HG02763 (cell line): ENCODE data around the gene NINJ1.

Experiments used
- ATAC-seq: cut with Tn5 transposase; IDR thresholded peaks from one replicate; pipeline ENCODE4 v1.9.1; 2021; ENCODE audit warnings: mild to moderate bottlenecking, moderate library complexity; ENCODE audit not compliant: unreplicated experiment

The NINJ1 gene

DNA sequence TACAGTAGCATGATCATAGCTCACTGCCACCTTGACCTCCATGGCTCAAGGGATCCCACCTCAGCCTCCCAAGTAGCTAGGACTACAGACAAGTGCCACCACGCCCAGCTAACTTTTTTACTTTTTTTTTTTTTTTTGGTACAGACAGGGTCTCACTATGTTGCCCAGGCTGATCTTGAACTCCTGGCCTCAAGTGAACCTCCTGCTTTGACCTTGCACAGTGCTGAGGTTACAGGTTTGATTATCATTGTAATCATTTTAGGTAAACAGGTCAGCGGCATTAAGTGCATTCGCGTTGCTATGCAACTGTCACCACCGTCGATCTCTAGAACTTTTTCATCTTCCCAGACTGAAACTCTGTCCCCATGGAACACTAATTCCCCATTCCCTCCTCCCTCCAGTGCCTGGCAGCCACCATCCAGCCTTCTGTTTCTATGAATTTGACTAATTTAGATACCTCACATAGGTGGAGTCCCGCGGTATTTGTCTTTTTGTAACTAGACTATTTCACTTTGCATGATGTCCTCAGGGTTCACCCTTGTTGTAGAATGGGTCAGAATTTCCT lies 43.9 kb downstream of the NINJ1 start:
- ATAC-seq, result no peak

DNA sequence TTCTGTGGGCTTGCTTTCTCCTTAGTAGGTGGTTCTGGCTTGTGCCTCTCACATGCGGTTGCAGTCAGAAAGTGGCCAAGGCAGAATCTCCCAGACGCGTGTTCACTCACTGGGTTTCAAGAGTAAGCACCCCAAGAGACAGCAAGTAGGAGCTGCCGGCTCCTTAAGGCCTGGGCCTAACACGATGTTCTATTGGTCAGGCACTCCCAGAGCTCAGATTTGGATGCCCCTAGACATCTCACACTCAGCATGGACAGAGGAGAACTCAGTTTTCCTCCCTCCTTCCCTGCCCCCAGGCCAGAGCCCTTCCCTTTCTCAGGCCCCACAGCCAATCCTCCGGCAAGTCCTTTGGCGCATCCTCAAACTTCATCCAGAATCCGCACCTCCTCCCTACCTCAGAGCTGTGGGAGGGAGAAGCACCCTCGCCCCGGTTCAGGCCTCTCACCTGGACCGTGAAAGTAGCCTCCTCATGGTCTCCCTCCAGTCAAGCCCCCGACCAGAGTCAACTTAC lies 44.5 kb downstream of the NINJ1 start:
- no peak for ATAC-seq

DNA sequence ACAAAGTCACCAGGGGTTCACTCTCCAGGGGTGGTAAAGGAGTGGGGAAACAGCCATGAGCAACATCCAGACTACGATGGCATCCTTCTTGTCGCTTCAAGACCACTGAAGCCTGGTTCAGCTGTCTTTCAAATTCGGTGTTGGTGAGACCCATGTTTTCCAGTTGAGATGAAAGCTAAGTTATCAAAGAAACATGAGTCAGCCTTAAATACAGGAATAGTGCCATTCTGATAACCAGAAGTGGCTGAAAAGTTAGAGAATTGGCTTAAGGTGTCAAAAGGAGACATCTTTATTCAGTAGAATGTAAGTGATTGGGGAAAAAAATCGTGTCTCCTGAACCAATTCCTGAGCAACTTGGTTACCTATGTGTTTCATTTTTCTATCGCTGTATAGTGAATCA lies 45.0 kb downstream of the NINJ1 start:
- ATAC-seq, result no peak

DNA sequence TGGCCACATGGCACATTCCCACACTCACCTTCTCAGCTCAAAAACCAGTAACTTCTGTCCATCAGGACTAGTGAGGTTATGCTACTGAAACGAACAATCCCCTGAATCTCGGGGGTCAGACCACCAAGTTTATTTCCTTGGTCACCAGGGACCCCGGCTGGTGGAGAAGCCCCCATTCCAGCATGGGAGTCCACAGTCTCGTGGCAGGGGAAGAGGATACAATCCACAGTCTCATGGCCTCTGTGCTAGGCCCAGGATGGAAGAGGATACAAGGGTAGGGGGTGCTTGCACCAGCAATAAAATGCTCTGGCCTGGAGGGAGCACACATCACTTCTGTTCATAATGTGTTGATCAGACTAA lies 45.4 kb downstream of the NINJ1 start:
- no peak for ATAC-seq

DNA sequence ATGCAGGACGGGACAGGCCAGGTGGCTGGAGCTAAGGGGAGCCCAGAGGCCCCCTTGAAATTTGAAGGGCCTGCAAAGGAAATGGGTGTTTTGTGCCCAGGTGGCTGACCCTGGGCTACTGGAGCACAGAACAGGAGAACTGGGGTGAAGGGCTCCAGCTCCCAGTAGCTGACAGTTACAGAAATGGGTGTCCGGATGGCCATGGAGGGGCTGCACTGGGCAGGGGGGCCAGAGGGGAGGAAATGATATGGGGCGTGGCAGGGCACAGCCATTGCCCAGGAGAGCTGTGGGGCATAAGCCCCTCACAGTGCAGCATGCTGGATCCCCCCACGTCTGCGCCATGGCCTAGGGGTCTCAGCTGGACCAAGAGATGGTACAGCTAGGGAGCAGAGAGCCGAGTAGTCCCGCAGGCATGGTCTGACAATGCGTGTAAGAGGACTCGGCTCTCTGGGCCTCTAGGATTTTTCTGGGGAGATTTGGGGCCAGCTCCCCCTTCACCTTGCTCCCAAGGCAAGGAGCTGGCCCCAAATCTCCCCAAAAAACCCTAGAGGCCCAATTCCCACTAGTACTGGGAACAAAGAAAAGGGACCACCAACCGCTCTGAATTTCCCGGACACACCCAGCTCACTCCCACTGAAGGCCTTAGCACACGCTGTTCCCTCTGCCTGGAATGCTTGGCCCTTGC lies 45.9 kb downstream of the NINJ1 start:
- ATAC-seq, result no peak

DNA sequence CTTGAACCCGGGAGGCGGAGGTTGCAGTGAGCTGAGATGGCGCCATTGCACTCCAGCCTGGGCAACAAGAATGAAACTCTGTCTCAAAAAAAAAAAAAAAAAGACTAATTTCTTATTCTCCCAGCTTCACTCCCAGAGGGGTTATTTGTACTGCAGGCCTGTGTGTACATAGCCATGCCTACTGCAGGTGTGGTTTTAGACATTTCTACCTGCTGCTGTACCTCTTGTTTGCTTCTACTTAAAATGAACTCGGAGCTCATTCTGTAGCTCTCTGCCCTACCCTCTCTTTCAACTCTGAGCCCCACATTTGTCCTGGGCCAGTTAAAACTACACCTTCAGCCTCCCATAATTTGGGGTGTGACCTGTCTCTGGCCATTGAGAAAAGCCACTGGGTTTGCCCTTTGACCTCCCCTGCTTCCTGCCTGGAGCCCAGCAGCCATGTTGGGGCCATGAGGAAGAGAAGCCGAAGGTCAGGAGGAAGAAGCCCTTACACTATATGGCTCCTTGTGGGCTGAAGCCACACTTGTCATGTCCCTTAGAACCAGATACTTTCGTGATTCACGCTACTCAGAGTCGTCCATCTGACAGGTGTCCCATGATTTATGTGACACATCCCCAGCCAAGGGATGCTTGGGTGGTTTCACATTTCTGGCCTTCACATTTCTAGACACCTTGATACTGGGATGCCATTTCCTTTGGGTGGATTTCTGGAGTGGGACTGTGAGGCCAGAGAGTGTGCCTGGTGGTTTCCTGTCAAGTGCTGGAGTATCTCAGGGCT lies 47.4 kb downstream of the NINJ1 start:
- no peak for ATAC-seq

DNA sequence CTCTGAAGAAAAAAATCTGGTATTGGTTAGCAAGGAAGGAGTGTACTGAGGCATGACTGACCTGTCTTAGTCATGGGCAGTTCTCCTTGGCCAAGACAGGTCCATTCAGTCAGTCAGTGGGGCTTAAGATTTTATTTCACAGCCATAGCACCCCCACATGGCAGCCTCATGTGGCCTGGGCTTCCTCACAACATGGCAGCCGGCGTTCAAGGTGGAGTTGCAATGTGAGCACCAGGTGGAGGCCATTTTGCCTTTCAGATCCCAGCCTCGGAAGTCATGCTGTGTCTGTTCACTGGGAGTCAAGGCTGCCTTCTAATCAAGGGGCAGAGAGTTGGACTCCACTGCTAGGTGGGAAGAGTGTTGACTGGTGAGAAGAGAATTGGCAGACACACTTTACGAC lies 48.4 kb downstream of the NINJ1 start:
- ATAC-seq, result no peak

DNA sequence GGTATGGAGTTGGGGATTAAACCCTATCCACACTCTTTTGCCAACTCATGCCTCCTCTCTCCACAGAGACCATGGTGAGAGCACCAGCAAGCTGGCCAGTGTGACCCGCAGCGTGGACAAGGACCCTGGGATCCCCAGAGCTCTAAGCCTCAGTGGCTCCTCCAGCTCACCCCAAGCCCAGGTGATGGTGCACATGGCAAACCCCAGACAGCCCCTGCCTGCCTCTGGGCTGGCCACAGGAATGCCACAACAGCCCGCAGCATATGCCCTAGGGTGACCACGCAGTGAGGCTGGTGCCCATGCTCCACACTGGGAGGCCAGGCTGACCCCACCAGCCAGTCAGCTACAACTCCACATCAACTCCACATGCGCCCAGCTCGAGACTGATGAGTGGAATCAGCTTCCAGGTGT lies 49.6 kb downstream of the NINJ1 start:
- no peak for ATAC-seq

DNA sequence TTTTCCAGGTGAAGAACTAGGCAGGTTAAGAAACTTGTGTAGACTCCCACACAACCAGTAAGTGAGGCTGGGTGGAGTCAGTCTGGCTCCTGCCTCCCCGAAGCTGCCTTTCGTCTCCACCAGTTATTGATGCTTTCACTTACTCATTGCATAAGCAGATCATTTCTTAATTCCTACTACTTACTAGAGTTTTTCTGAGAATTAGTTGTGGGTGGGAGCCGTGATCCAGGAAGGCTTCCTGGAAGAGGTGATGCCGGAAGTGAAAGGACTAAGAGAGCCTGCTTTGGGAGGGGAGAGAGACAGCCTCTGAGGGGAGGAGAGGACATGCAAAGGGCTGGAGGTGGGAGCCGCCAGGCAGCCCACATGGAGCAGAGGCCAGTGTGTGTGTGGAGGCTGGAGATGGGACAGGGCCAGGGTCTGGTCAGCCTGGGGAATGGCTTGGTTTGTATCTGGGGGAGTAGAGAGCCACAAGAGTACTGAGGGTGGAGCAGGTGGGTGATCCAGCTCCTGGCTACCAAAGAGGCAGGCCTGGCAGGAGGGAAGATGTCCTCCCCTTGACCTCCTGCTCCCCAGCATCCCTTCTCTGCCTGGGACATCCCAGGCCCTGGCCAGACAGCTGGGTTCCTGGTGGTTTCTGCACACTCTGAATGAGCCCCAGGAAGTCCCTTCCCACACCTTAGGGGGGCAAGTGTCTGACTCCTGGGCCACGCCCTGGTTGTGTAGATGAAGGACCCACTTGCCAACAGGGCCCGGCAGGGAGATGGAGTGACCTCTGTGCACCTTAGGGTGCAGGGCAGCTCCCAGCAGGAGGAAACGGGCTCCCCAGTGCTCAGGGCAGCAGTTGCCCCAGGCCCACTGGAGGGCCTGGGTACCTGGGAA lies 50.2 kb downstream of the NINJ1 start:
- ATAC-seq, result no peak

DNA sequence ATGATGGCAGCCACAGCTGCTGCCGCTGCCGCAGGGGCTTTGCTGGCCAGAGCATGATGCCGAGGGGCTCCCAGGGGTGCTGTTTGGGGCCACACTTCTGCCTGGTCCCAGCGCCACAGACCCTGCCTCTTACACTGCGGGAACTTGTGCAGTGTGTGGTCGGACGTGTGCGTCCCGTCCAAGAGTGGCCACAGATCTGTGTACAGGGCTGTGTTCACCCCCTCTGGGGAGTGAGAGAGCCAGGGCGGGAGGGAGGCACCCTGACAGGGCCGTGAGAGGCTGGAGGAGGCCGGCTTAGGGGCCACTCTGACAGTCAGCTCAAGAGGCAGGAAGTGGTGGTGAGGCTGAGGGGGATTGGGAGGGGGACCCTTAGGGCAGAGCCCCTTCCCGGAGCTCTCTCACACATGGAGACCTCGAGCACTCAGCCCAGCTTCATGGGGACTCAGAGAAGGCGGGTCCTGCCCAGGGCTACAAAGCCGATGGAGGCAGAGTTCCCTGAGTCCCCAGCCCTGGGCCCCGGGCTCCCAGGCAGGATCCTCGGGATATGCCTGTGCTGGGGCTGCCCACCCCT lies 51.1 kb downstream of the NINJ1 start:
- no peak for ATAC-seq

DNA sequence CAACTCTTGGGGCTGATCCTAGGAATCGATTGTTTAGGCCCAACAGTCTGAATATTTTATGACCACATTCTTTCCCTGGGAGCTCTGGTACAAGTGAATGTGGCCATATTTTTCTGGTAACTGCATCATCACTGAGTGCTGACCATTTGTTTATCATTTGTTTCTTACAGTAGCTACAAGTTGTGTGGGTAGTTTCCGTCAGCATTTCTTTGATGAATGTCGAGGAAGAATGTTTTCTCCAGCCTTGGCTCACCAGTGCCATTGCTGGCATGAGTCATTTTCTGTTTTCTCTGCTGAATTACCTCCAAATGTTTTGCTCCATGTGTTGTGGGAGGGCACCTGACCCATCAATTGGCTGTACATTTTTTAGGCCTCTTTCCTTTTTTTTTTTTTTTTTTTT lies 52.1 kb downstream of the NINJ1 start:
- no peak for ATAC-seq

DNA sequence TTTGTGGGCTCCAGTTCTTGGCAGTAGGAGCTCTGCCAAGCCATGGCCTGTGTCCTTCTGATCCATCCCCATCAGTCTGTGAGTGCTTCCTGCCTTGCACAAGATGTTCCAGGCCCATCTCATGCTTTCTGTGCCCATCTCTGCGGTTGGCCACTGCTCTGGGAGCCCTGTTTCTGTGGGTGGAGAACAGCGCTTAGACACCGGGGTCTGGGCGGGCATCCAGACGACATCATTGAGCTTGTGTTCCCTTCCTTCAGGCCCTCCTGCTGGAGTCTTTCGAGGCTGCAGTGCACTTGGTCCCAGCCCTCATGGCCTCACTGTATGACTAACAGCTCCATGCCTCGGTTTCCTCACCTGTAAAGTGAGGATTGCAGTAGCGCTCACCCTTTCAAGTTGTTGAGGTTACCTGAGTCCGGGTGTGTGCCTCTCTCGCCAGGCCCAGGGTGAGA lies 52.9 kb downstream of the NINJ1 start:
- no peak for ATAC-seq

DNA sequence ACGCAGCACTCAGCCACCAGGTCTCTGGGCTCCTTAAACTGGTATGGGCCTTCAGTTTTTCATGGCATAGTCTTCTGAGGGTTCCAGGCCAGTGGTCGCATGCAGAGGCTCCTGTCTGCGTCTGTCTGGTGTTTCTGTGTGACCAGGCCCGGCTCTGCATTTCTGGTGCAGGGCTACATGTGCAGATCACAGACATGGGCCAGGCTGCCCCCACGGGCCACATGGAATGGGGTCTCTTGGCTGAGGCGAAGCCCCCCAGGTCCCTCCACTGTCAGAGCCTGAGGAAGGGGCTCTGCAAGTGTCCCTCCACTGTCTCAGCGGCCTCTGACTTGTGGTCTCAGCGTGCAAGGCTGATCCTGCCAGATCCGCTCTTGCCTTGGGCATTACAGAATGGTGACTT lies 53.6 kb downstream of the NINJ1 start:
- no peak for ATAC-seq

DNA sequence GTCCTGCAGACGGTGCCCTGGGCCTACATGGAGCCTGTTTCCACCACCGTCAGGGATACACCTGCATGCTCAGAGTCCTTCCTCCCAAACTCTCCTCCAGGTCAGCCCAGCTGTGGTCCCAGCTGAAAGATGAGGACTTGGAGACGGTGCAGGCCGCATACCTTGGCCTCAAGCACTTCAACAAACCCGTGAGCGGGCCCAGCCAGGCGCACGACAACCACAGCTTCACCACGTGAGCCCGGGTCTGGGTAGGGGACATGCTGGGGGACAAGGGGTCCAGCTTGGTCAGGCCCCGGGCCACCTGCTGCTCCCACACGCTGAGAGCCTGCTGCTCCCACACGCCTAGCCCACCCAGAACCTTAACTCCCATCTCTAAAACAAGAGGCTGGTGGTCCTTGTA lies 54.7 kb downstream of the NINJ1 start:
- ATAC-seq, result no peak

DNA sequence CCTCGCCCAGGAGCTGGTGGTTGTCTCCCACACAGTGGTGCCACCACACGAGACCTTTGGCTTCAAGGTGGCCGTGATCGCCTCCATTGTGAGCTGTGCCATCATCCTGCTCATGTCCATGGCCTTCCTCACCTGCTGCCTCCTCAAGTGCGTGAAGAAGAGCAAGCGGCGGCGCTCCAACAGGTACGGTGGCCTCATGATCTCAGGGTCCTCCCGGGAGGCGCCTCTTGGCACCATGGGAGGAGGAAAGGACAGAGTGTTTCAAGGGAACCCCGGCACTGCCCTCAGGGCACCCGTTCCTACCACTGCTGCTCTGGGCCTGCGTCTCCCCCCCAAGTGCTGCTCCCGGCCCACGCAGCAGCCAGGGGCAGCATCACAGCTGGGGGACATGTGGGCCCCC lies 56.2 kb downstream of the NINJ1 start:
- ATAC-seq, result no peak

DNA sequence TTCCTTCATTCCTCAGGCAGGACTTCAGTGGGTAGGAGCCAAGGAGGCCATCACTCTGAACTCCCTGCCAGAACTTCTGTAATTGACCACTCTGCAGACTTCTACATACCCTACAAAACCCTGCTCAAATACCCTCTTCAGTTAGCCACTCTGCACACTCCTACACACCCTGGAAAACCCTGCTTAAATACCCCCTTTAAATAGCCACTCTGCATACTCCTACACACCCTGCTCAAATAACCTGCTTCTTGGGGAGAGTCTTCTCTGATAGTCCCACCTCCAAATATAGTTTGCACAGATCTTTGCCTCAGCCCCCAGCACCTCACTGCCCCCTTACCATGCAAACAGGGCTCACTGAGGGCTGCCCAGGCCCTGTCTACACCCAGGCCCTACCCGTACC lies 56.7 kb downstream of the NINJ1 start:
- ATAC-seq, result no peak

DNA sequence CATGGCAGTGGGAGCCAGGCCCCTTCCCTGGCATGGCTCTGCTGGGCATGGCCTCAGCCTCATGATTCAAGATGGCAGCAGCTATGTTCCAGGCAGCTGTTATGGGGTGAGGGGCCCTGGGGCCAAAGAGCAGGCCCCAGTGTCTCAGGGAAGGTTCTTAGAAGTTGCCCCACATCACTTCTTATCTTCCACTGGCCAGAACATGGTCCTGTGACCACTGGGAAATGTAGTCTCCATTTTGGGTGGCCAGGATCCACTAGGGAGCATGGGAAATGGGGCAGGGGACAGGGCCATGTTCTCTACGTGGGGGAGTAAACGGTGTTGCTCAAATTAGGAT lies 57.3 kb downstream of the NINJ1 start:
- no peak for ATAC-seq

DNA sequence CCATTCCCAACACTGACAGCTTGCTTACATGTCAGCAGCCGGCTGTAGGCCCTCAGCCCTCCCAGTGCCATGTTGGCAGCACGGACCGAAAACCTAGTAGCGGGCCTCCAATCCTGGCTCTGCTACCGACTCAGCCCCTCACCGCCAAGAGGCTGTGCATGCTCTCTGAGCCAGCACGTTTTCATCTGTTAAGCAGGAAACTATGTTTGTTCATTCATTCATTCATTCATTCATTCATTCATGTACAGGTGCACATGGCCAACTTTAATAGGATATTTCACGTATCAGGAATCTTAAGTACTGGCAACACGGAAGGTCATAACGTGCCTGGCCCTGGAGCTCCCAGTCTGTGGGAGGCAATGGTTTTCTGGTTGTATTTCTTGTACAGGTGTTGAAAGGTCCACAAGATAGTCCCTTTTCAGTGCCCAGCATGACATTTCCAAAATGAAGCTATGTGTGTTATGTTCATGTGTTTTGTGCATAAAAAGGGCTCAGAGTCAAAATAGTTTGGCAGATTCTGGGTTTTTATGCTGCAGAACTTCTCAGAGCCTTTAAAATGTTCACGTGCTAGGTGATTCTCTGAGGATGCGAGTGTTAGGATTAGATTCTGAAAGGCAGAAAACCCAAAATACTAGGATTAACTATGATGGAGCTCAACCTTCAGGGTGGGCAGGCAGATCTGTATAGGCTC lies 57.8 kb downstream of the NINJ1 start:
- ATAC-seq, result no peak

DNA sequence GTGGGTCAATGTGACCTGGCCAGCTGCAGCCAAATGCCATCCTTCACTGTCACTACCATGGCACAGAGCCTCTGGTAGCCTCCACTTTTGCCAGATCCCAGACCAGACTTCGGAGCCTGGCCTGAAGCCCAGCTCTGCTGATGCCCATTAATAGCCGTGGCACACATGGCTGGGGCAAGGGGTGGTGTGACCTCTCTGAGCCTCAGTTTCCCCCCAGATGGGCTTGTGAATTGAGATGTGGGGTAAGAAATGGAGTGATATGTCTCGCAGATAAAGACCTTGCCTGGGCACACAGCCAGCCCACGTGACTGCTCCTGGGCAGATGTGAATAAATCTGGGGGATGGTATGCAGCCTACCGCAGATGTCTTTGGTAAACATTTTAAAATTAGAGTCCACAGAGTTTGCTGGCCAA lies 61.7 kb downstream of the NINJ1 start:
- ATAC-seq, result no peak
